Superior temporal gyrus (tissue), 1 donor: ENCODE measurements around the gene ETDB.
"Not testable (repeated sequence)": the region's sequence is repeated elsewhere in the genome, so short reads cannot be mapped to it uniquely, and the experiment has no call there.

Source experiments
- DNase-seq: peaks from one replicate; pipeline ENCODE4 v3.0.0-alpha.2; 2016; ENCODE audit errors: extremely low spot score

Gene ETDB

GRCh38 chrX:135120056-135120576, at the start of gene ETDB:
TSS of gene ETDB (minus strand) at chrX:135120526. CDS start at chrX:135119261, 1,265 bp downstream.
- DNase-seq: not testable (repeated sequence)

GRCh38 chrX:135169534-135169933, 49.2 kb upstream of the ETDB start:
- DNase-seq: not testable (repeated sequence)

GRCh38 chrX:135168486-135168885, 48.2 kb upstream of the ETDB start:
- DNase-seq: no peak

GRCh38 chrX:135154688-135155087, 34.4 kb upstream of the ETDB start:
- DNase-seq: not testable (repeated sequence)

- not testable (repeated sequence) for DNase-seq
Measured at GRCh38 chrX:135126145-135126544, 5.8 kb upstream of the ETDB start.

- DNase-seq: not testable (repeated sequence)
Measured at GRCh38 chrX:135116064-135116463, 4.3 kb downstream of the ETDB start.

GRCh38 chrX:135114392-135114791, 5.9 kb downstream of the ETDB start:
- no peak for DNase-seq

GRCh38 chrX:135112743-135113142, 7.6 kb downstream of the ETDB start:
- DNase-seq: no peak

GRCh38 chrX:135112096-135112729, 8.1 kb downstream of the ETDB start:
- DNase-seq: peak; percentile 30

GRCh38 chrX:135109554-135109953, 10.8 kb downstream of the ETDB start:
- no peak for DNase-seq

- DNase-seq: no peak
Measured at GRCh38 chrX:135099493-135099783, 20.9 kb downstream of the ETDB start.

- DNase-seq: not testable (repeated sequence)
Measured at GRCh38 chrX:135097196-135097744, 23.1 kb downstream of the ETDB start.

GRCh38 chrX:135095715-135096114, 24.6 kb downstream of the ETDB start:
- no peak for DNase-seq

GRCh38 chrX:135094726-135095125, 25.6 kb downstream of the ETDB start:
- no peak for DNase-seq

- no peak for DNase-seq
Measured at GRCh38 chrX:135089126-135089525, 31.2 kb downstream of the ETDB start.

- no peak for DNase-seq
Measured at GRCh38 chrX:135087867-135088266, 32.5 kb downstream of the ETDB start.

GRCh38 chrX:135086197-135086854, 34.0 kb downstream of the ETDB start:
- peak; percentile 70 for DNase-seq

GRCh38 chrX:135081693-135082404, 38.5 kb downstream of the ETDB start:
- DNase-seq: no peak
